PC-3 (cell line): ENCODE results near the gene ETS1. TPM values are rescaled to one million over a fixed set of nuclear protein-coding genes. Genes with fewer than 3 reads are reported as not detected.

Source experiments
- ATAC-seq: fragments of 200-7000 bp; cut with Tn5 transposase; 2 replicates; pipeline ENCODE4 v1.9.1; 2020; ENCODE audit warnings: mild to moderate bottlenecking, moderate library complexity
- BruUV-seq: library from RNA; stranded (reverse); fragments of 400-500 nt; replicated peaks from 2 replicates; lab custom pipeline; 2021; lab: Mats Ljungman, UMichigan
- CTCF ChIA-PET: fragments of 300-600 bp; sonication (Branson Sonifier 250); formaldehyde crosslinking; loops from one replicate; lab custom pipeline; 2022; ENCODE audit warnings: antibody characterized with exemption; lab: Charles Lee
- POLR2A ChIA-PET: fragments of 300-600 bp; sonication (Branson Sonifier 250); formaldehyde crosslinking; loops from one replicate; lab custom pipeline; 2022; ENCODE audit warnings: antibody characterized with exemption; ENCODE audit not compliant: unreplicated experiment; lab: Charles Lee
- DNase-seq: peaks from one replicate; pipeline ENCODE4 v3.0.0-alpha.2; 2015
- H2AFZ ChIP-seq: fragments of 300-600 bp; sonication (generic); 2 replicates; pipeline ENCODE4 v1.6.0; 2016; ENCODE audit warnings: antibody characterized with exemption, low read length
- H3F3A ChIP-seq: fragments of 300-600 bp; sonication (generic); one replicate; pipeline ENCODE4 v1.6.0; 2017; ENCODE audit warnings: antibody characterized with exemption, low read length, control low read depth, mild to moderate bottlenecking; ENCODE audit not compliant: unreplicated experiment
- H3K27ac ChIP-seq: fragments of 300-600 bp; sonication (generic); 2 replicates; pipeline ENCODE4 v1.5.1; 2016; ENCODE audit warnings: mild to moderate bottlenecking, low read length
- H3K27me3 ChIP-seq: fragments of 300-600 bp; sonication (generic); 2 replicates; pipeline ENCODE4 v1.6.1; 2016; ENCODE audit warnings: low read length, mixed read lengths
- H3K36me3 ChIP-seq: fragments of 300-600 bp; sonication (generic); 2 replicates; pipeline ENCODE4 v1.6.1; 2016; ENCODE audit warnings: low read depth, mixed run types, low read length, mixed read lengths
- H3K4me1 ChIP-seq: fragments of 300-600 bp; sonication (generic); 2 replicates; pipeline ENCODE4 v1.5.1; 2016; ENCODE audit warnings: low read length; ENCODE audit not compliant: insufficient read depth
- H3K4me2 ChIP-seq: fragments of 300-600 bp; sonication (generic); 2 replicates; pipeline ENCODE4 v1.6.0; 2016; ENCODE audit warnings: low read length
- H3K4me3 ChIP-seq: fragments of 300-600 bp; sonication (generic); 2 replicates; pipeline ENCODE4 v1.5.1; 2016; ENCODE audit warnings: mild to moderate bottlenecking, low read length, mixed read lengths
- H3K79me2 ChIP-seq: fragments of 300-600 bp; sonication (generic); 2 replicates; pipeline ENCODE4 v1.6.1; 2017; ENCODE audit warnings: low read length, mixed read lengths
- H3K9ac ChIP-seq: fragments of 300-600 bp; sonication (generic); 2 replicates; pipeline ENCODE4 v1.6.0; 2016; ENCODE audit warnings: mild to moderate bottlenecking, low read length
- H3K9me2 ChIP-seq: fragments of 300-600 bp; sonication (generic); replicated peaks from 2 replicates; pipeline ENCODE4 v1.6.1; 2016; ENCODE audit warnings: mixed run types, low read length, mixed read lengths
- H3K9me3 ChIP-seq: fragments of 300-600 bp; sonication (generic); 2 replicates; pipeline ENCODE4 v1.6.1; 2016; ENCODE audit warnings: low read length, mixed read lengths
- H4K20me1 ChIP-seq: fragments of 300-600 bp; sonication (generic); 2 replicates; pipeline ENCODE4 v1.6.1; 2016; ENCODE audit warnings: low read length, mixed read lengths
- CTCF ChIP-seq: fragments of 300-600 bp; sonication (generic); conservative IDR thresholded peaks from 2 replicates; pipeline ENCODE4 v1.5.1; 2017; ENCODE audit warnings: antibody characterized with exemption, low read depth, mild to moderate bottlenecking, low read length
- EZH2 ChIP-seq: fragments of 300-600 bp; sonication (generic); IDR thresholded peaks from one replicate; pipeline ENCODE4 v1.6.1; 2017; ENCODE audit warnings: antibody characterized with exemption, mild to moderate bottlenecking, low read length; ENCODE audit not compliant: unreplicated experiment
- EZH2phosphoT487 ChIP-seq: fragments of 300-600 bp; sonication (generic); IDR thresholded peaks from 2 replicates; pipeline ENCODE4 v1.6.1; 2018; ENCODE audit warnings: mild to moderate bottlenecking, antibody characterized with exemption, low read length, borderline replicate concordance
- intact Hi-C: fragments of 100-400 bp; cut with micrococcal nuclease; formaldehyde crosslinking; loops from 2 replicates; pipeline ENCODE4 v1.9.0; 2023
- total RNA-seq: library from RNA; depleted of rRNA; stranded (reverse); fragments of >200 nt; gene quantifications from 2 replicates; pipeline ENCODE4 v1.2.3, GENCODE V29; 2014

The ETS1 gene
- total RNA-seq, 1 experiment from 2014 or later: 52.0 TPM

DNA sequence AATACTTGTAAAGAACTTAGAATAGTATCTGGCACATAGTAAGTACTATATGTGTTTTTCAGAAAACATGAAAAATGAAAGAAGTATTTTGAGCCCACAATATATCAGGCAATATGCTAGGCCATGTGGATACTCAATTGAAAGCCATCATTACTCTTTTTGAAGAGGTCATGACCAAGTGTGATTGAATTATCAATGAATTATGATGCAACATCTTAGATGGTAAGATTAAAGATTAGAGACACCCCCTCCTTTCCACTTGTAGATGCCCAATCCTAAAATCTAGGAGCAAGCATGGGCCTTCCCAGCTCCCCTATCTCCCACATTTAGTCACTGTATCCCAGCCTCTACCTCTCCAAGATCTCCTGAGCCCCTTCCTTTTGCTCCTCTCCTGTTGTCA is 154.4 kb downstream of the ETS1 start:
- Histone ChIP-seq H3K27me3 (no peaks in the 10 kb centered on the region), H3K79me2 (no peaks in the 10 kb centered on the region), H3K4me3 (no peak overlapping the region), H4K20me1 (no peaks in the 10 kb centered on the region), H3K9me3 (no peaks in the 10 kb centered on the region), H3K27ac (no peak overlapping the region), H3K4me2 (no peak overlapping the region), H2AFZ (no peak overlapping the region), H3K36me3 (no peaks in the 10 kb centered on the region), H3F3A (no peaks in the 10 kb centered on the region), H3K4me1 (no peaks in the 10 kb centered on the region), H3K9ac (no peak overlapping the region), H3K9me2 (no peaks in the 10 kb centered on the region)
- BruUV-seq: no TSS peak
- ATAC-seq (no peak), DNase-seq (no peak)
- intact Hi-C loops: no loop called here
- POLR2A ChIA-PET: no interaction called here
- no peak for TF ChIP-seq EZH2
- no peak for TF ChIP-seq CTCF
- TF ChIP-seq EZH2phosphoT487: no peak
- CTCF ChIA-PET: no interaction called here

- Histone ChIP-seq H3K9ac (no peak overlapping the region), H3K27me3 (no peaks in the 10 kb centered on the region), H3K9me3 (no peaks in the 10 kb centered on the region), H2AFZ (no peak overlapping the region), H3K36me3 (no peaks in the 10 kb centered on the region), H3K27ac (no peak overlapping the region), H3K4me3 (no peak overlapping the region), H3F3A (no peaks in the 10 kb centered on the region), H3K4me2 (no peak overlapping the region), H3K4me1 (no peaks in the 10 kb centered on the region), H3K79me2 (no peaks in the 10 kb centered on the region), H4K20me1 (no peaks in the 10 kb centered on the region), H3K9me2 (no peaks in the 10 kb centered on the region)
- intact Hi-C loops: no loop called here
- no peak for DNase-seq
- ATAC-seq: no peak
- POLR2A ChIA-PET: no interaction called here
- CTCF ChIA-PET: interaction anchor here (0.5 kb wide), 1 partner anchor 89 kb away, joined by 3 read pairs; no protein-coding TSS in a partner anchor
- no TSS peak for BruUV-seq
- TF ChIP-seq EZH2phosphoT487 (no peak), CTCF (no peak), EZH2 (no peak)
Observed at GRCh38 chr11:128431931-128432330, 155.4 kb downstream of the ETS1 start.

- Histone ChIP-seq H3K27ac (no peak overlapping the region), H3K9ac (no peak overlapping the region), H4K20me1 (no peaks in the 10 kb centered on the region), H3K4me2 (no peak overlapping the region), H3K36me3 (no peaks in the 10 kb centered on the region), H3K9me2 (no peaks in the 10 kb centered on the region), H3K9me3 (no peaks in the 10 kb centered on the region), H3K79me2 (no peaks in the 10 kb centered on the region), H3K4me3 (no peak overlapping the region), H3F3A (no peaks in the 10 kb centered on the region), H3K27me3 (no peaks in the 10 kb centered on the region), H2AFZ (no peak overlapping the region), H3K4me1 (no peaks in the 10 kb centered on the region)
- no peak for DNase-seq
- ChIA-PET CTCF (no interaction called here), POLR2A (no interaction called here)
- ATAC-seq: no peak
- TF ChIP-seq EZH2phosphoT487: no peak
- no TSS peak for BruUV-seq
- intact Hi-C loops: no loop called here
Observed at GRCh38 chr11:128428935-128429334, 158.4 kb downstream of the ETS1 start.
